Measurements from ENCODE around the gene KRT7.

Gene KRT7

DNA sequence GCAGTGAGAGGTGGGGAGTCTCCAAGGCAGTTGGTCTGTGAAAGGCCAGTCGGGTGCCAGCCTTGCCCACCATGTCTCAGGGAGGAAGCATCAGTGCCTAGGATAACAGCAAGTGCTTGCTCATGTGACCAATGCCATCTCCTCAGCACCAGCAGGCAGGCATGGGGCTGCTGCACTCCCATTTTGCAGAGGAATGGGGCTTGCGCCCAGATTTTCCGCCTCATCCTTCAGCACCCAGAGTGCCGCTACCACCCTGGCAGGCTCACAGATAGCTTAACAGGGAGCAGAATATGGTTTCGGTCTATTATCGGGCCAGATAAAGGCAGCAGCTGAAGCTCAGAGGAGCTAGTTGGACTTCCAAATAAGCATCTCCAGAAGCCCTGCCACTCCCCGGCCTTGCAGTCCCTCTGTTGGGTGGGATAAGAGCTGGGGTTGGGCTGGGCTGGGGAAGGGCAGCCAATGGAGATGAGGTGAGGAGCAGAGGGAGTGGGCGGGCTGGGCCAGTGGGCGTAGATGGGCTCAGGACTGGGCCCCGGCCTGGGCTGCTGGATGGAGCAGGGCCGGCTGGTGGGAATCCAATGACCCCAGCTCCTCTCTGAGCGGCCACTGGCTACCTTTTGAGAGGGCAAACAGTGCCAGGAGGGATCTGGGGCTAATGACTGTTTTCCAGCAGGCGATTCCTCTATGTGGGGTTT lies 32.8 kb upstream of the KRT7 start:
- no peak for DNase-seq

GRCh38 chr12:52200781-52201450 lies 32.1 kb upstream of the KRT7 start:
- DNase-seq = no peak

DNA sequence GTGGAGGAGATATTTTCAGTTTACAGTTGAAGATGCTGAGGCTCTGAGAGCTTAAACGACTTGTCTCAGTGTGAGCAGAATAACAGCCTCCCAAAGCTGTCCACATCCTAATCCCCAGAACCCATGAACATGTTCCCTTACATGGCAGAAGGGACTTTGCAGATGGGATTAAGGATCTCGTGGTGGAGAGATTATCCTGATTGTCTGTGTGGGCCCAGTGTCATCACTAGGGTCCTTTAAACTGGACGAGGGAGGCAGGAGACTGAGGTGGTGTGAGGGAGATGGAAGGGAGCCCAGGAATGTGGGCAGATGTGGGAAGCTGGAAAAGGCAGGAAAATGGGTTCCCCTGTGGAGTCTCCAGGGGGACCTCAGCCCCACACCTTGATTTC lies 31.6 kb upstream of the KRT7 start:
- DNase-seq = no peak

- no peak for DNase-seq
These were observed 30.5 kb upstream of the KRT7 start for GRCh38 chr12:52202361-52203078.

DNA sequence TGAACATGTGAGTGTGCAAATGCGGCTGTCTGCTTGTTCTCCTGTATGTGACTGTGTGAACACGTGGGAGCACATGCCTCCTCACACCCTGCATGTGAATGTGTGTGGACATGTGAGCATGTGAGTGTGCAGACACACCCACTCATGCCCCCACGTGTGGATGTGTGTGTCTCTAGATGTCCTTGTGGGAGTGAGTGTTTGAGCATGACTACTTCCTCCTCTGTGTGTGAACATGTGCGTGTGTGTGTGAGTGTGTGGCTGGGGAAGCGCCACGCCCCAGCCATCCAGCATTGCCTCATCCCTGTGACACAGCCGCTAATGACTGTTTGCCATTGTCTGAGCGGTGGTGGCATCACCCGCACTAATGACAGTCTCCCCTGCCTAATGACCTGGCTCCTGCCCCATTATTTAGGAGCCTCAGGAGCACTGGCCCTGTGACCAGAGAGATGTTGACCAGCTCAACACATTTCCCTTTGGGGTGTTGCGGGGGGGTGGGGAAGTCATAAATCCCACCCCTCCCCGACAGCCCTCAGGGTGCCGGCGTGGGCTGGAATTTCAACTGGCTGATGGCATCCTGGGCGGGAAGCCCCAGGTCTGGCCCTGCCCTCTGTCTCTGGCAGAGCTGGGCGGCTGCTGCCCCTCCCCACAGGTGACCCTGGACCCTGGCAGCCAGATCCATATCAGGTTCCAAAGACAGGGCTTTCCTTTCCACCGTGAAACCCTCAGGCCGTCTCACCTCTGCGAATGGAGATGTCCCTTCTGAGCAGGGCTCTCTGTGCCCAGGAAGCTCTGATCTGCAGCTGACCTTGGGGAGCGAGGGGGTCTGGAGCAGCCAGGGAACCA lies 29.7 kb upstream of the KRT7 start:
- no peak for DNase-seq

GRCh38 chr12:52204095-52204930 lies 28.7 kb upstream of the KRT7 start:
- no peak for DNase-seq

DNA sequence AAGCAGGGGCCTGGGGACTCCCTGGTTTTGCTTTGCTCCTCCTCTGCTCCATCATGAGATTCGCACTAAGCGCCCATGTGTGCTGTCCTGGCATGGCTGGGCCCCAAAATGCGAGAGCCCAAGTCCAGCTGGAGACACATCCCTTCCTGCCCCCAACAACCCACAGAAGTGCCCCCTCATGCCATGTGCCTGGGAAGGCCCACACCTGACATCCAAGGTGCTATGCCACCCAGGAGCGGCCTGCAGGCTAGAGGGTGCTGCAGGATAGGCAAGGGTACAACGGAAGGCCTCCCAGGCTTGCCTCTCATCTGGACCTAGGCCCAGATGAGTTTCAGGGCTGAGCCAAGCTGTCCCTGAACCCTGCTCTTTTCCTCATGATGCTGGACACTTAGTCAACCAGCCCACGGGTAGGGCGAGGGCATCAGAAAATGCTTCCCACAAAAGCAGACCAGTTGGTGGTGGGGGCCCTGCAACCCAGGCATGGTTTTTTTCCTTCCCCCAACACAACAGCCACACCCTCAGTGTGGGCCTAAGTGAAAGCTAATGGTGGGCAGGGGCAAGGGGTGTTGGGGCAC lies 28.0 kb upstream of the KRT7 start:
- no peak for DNase-seq

GRCh38 chr12:52205612-52206303 lies 27.3 kb upstream of the KRT7 start:
- DNase-seq = no peak

DNA sequence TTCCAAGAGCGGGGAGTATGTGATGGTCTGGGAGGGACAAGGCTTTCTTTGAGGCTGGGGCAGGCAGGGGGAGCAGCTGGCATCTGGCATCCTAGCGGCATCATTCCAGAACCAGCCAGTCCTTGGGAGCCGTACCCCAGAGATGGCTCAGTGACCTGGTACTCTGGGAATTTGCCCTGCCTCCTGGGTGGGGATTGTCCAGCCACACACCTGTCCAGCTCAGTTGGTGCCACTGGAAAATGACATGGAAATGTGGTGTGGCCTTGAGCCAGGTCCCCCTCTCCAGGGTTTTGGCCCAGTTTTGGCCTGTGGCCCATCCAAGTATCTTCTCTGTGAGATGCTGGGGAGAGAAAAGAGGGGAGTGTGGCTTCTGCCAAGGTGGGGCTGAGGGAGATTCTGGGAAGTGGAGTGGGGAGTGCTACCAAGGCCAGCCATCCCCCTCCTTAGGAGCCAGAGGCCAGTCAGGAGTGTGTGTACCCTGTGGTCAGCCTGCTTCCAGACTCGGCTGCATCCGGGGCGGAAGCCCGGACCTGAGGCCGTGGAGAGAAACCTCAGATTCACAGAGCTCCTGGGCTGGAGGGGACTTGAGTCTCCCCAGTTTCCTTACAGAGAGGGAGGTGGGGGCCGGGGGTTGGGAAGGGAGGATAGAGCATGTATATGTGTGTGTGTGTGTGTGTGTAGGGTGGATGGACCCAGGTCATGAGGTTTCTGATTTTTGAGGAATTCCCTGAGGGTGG lies 26.6 kb upstream of the KRT7 start:
- DNase-seq = no peak

- DNase-seq = no peak
These were observed 25.9 kb upstream of the KRT7 start for GRCh38 chr12:52207106-52207505.

DNA sequence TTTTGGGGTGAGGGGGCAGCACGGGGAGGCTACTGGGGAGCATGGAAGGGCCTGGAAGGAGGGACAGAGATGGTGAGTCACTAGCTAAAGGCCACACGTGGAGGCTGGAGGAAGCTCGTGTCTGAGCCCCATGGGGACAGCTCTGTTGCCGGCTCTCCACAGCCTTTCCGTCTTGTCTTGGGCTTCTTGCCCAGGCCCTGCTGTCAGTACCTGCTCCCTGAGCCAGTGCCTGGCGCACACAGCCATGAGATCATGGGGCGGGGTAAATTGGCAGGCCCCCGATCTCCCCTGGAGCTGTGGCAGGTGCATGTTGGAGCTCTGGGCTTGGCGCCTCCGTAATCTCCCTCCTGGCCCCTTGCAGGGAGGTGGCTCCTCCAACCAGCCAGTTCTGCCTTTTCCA lies 25.1 kb upstream of the KRT7 start:
- no peak for DNase-seq

- no peak for DNase-seq
These were observed 24.4 kb upstream of the KRT7 start for GRCh38 chr12:52208424-52209165.

GRCh38 chr12:52209321-52209720 lies 23.7 kb upstream of the KRT7 start:
- no peak for DNase-seq

DNA sequence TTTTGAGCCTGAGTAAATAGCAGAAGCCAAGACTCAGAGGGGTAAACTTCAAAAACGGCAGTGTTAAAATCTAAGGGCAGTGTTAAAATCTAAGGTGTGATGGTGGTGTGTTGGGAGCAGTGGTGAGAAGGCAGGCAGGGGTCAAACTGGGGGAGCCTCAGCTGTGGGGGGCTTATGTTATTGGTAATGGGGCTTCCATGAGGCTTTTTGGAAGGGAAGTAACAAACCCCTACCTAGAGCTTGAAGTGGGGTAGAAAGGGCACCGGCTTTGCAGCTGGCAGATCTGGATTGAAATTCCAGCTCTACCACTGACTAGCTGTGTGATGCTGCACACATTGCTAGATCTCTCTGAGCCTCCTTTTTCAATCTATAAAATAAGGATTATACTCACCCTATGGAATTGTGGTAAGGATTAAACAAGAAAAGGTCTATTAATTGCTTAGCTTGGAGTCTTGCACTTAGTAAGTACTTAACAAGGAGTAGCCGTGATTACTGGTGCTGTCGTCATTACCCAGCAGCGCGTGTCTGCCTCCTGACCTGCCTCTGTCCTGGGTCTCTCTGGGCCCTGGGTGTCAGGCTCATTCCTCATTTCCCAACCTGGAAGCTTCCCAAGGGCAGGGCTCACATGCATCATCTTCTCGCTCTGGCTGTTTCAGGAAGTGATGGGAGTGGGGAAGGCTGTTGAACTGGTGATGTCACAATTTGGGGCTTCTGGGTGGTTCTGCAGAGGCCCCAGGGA lies 22.7 kb upstream of the KRT7 start:
- DNase-seq = no peak

DNA sequence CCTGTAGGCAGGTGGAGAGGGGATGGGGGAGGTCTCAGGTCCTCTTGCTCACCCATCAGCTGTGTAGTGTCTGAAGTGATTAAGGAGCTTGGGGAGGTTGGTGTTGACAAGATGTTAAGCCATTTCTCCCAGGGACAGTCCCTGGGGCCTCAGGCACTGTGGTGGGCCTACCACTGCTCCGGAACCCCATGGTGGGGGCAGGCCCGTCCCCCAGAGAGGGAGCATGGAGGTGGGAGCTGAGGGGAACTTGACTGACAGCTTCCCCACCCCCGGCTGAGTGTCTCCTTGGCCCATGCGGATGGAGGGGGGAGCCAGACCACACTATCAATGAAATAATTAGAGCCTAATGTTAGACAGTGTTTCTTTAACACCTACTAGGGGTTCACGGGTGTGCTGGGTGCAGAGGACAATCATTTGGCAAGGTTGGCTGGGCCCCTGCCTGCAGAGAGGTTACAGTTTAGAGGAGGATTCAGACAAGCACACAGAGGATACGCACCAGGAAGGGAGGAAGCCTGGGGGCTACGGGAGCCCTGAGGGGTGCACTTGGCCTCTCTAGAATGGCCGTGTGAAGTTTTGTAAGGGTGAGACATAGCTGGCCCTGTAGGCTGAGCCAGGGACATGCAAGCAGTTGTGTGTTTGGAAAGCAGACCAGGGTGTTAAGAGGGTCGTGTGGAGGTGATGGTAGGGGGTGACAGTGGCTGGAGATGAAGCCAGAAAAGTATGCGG lies 22.0 kb upstream of the KRT7 start:
- DNase-seq = no peak

DNA sequence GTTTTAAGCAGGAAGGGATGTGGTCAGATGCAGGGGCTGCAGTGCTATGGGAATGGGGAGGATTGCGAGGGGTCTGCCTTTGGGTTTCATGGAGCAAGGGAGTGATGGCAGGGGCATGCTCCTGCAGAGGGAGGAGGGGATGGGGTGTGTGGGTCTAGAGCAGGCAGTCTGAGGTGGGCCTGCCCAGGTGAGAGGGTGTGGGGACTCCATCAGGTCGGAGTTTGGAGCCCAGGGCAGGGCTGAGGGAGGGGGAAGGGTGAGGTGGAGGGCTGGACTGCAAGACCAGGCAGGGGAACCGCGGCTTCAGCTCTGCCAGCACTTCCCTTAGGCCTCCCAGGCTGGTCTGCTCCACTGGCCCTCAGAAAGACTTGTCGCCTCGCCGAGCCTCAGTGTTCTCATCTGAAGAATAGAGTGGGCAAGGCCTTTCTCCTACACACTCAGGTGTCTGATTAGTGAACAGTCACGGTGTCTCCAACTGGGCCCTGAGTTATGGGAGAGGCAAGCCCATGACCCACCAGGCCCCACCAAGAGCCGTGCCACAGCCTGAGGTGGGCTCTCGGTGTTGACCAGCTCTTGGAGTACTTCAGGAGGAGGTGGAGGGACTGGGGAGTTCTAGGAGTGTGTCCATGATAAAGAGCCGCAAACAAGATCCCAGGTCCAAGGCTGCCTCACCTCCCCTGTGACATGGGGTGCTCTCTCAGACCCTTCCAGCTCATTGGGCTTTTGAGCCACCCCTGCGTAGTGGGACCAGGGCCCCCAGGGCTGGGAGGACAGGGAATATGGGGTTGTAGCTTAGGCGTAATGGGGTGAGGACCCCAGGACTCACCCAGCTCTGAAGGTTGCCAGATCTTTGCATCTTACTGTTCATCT lies 21.1 kb upstream of the KRT7 start:
- DNase-seq = no peak

All from NCI-H187 treated with DMSO at 0.1 percent for 48 hours (cell line).